ENCODE measurements around the gene CXCL13.

DNA sequence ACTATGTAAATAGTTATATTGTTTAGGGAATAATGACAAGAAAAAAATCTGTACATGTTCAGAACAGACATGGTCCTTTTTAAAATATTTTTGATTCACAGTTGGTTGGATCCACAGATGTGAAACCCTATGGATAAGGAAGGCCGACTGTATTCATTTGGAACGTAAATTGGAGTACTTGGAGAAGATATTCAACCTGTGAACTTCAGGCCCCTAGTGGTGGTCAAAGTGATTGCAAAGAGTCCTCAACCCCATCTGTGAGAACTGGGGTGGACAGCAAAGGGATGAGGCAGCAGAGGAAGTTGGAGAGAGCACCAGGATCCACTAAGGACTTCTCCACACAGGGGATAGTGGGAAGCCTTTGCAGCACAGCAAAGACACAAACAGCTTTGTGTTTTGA, 6.2 kb upstream of the CXCL13 start:
- TF ChIP-seq POLR2A (IDR thresholded peaks at IDR 0.05): no peak
- TF ChIP-seq, protein P1, sequence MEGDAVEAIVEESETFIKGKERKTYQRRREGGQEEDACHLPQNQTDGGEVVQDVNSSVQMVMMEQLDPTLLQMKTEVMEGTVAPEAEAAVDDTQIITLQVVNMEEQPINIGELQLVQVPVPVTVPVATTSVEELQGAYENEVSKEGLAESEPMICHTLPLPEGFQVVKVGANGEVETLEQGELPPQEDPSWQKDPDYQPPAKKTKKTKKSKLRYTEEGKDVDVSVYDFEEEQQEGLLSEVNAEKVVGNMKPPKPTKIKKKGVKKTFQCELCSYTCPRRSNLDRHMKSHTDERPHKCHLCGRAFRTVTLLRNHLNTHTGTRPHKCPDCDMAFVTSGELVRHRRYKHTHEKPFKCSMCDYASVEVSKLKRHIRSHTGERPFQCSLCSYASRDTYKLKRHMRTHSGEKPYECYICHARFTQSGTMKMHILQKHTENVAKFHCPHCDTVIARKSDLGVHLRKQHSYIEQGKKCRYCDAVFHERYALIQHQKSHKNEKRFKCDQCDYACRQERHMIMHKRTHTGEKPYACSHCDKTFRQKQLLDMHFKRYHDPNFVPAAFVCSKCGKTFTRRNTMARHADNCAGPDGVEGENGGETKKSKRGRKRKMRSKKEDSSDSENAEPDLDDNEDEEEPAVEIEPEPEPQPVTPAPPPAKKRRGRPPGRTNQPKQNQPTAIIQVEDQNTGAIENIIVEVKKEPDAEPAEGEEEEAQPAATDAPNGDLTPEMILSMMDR (IDR thresholded peaks at IDR 0.05): peak in 5 of 6 experiments; percentile 23 to 49 (median 46)
- no peak for TF ChIP-seq POLR2AphosphoS5 (IDR thresholded peaks at IDR 0.05)
- no peak for TF ChIP-seq EP300 (IDR thresholded peaks at IDR 0.05)

All from upper lobe of left lung (tissue), 4 donors.